K562 (cell line): Measurements from ENCODE around the gene ANKRD13D. TPM values are rescaled to one million over a fixed set of nuclear protein-coding genes. Genes with fewer than 3 reads are reported as not detected.

Source experiments
- CREB3L1 ChIP-seq: fragments of 450-650 bp; IDR thresholded peaks from 2 replicates; pipeline ENCODE4 v1.6.1; 2014; ENCODE audit warnings: low read depth, mild to moderate bottlenecking, moderate library complexity, borderline replicate concordance
- DACH1 ChIP-seq: fragments of 450-650 bp; IDR thresholded peaks from 2 replicates; pipeline ENCODE4 v1.6.1; 2018; ENCODE audit not compliant: partially characterized antibody
- DLX4 ChIP-seq: fragments of 250-450 bp; sonication (Bioruptor Pico); IDR thresholded peaks from 2 replicates; pipeline ENCODE4 v1.6.1; 2021; ENCODE audit warnings: mild to moderate bottlenecking
- E2F5 ChIP-seq: sonication (generic); formaldehyde crosslinking; IDR thresholded peaks from 2 replicates; pipeline ENCODE4 v1.8.0; 2022; ENCODE audit warnings: mild to moderate bottlenecking, missing genetic modification reagents
- HNRNPK ChIP-seq: fragments of 200-400 bp; formaldehyde crosslinking; IDR thresholded peaks from one replicate; pipeline ENCODE4 v1.6.1; 2018; ENCODE audit warnings: mild to moderate bottlenecking, low read depth, low read length; ENCODE audit not compliant: poor library complexity, severe bottlenecking
- LEF1 ChIP-seq: fragments of 450-650 bp; IDR thresholded peaks from 2 replicates; pipeline ENCODE4 v1.6.1; 2016; ENCODE audit warnings: mild to moderate bottlenecking
- MNT ChIP-seq, 2 experiments: fragments of 450-650 bp; conservative IDR thresholded peaks; 2 replicates each; pipeline ENCODE4 v1.6.1; 2017; ENCODE audit warnings: mild to moderate bottlenecking in 2 of 2, moderate library complexity in 2 of 2
- NFIC ChIP-seq: fragments of 450-650 bp; IDR thresholded peaks from 2 replicates; pipeline ENCODE4 v1.6.1; 2017; ENCODE audit warnings: mild to moderate bottlenecking, inconsistent platforms
- NR2C2 ChIP-seq, 2 experiments: fragments of 200-800 bp in 1 of 2; sonication (Bioruptor generic) in 1 of 2; sonication (generic) in 1 of 2; formaldehyde crosslinking in 1 of 2; IDR thresholded peaks; 2 replicates each; pipeline versions ENCODE4 v1.6.1 to v1.8.0; 2016 to 2022; ENCODE audit warnings: mild to moderate bottlenecking in 1 of 2, missing compliant biosample characterization in 1 of 2, missing genetic modification characterization in 1 of 2, missing genetic modification reagents in 1 of 2
- RNF219 ChIP-seq: fragments of 250-450 bp; sonication (Bioruptor Pico); IDR thresholded peaks from 2 replicates; pipeline ENCODE4 v1.5.0; 2022; ENCODE audit warnings: mild to moderate bottlenecking
- SOX6 ChIP-seq: fragments of 450-650 bp; IDR thresholded peaks from 2 replicates; pipeline ENCODE4 v1.6.1; 2014; ENCODE audit warnings: mild to moderate bottlenecking
- ZBTB5 ChIP-seq: fragments of 450-650 bp; IDR thresholded peaks from 2 replicates; pipeline ENCODE4 v1.6.1; 2017; ENCODE audit warnings: antibody characterized with exemption
- ZNF518B ChIP-seq: fragments of 250-450 bp; sonication (Bioruptor Pico); IDR thresholded peaks from 2 replicates; pipeline ENCODE4 v1.5.0; 2021; ENCODE audit warnings: mild to moderate bottlenecking, moderate library complexity
- polyA plus RNA-seq, 8 experiments: library from polyadenylated mRNA; depleted of rRNA in 4 of 8; stranded (reverse) in 5 of 8; unstranded in 3 of 8; fragments of >200 nt; fragmentation: Nextera tagmentation in 2 of 8; fragmentation: Illumina TruSeq in 1 of 8; extraction: Ambion mirVana in 2 of 8; extraction: Trizol in 1 of 8; gene quantifications; 2 replicates each; pipeline versions ENCODE4 v1.2.1 to v1.2.3, GENCODE V29; 2011 to 2014; ENCODE audit warnings: inconsistent platforms in 1 of 8, missing spikeins in 1 of 8
- total RNA-seq, 7 experiments: library from RNA; depleted of rRNA in 6 of 7; stranded (reverse); fragments of >200 nt in 6 of 7; fragmentation: Illumina TruSeq in 2 of 7; extraction: Trizol in 2 of 7; gene quantifications; 2 replicates each; pipeline versions ENCODE4 v1.2.1 to v1.2.3, GENCODE V29; 2011 to 2021; ENCODE audit warnings: low replicate concordance in 1 of 7

Gene ANKRD13D
- total and polyA plus RNA-seq, 9 of the 15 experiments (the other 6 are each of a cell fraction or from before 2014, with no cell fraction given), result 0.94 to 40.9 (median 22.4) TPM

- no peak for TF ChIP-seq ZNF518B (CRISPR knock-in tag)
- no peak for TF ChIP-seq HNRNPK
- TF ChIP-seq NR2C2 (CRISPR knock-in tag; IDR thresholded peaks at IDR 0.05), result no peak
- peak; percentile 18; the same call in 1 of the 2 replicates for TF ChIP-seq NR2C2 (tag; IDR thresholded peaks at IDR 0.05)
- TF ChIP-seq DLX4 (CRISPR knock-in tag), result no peak
- no peak for TF ChIP-seq ZBTB5
- no peak for TF ChIP-seq RNF219 (CRISPR knock-in tag)
- peak; percentile 34 for TF ChIP-seq DACH1
- TF ChIP-seq SOX6, result peak; percentile 63; the same call in 1 of the 2 replicates
- TF ChIP-seq MNT (conservative IDR thresholded peaks at IDR 0.05), result peak in 1 of 2 experiments; percentile 73
- TF ChIP-seq E2F5 (CRISPR knock-in tag), result 0 out of 2 replicates have a peak, but pooled peaks have one; percentile 11
- TF ChIP-seq CREB3L1, result peak; percentile 82; the same call in 1 of the 2 replicates
- peak; percentile 52 for TF ChIP-seq NFIC
- TF ChIP-seq LEF1, result no peak
These were observed 28.2 kb downstream of the ANKRD13D start (continued) for GRCh38 chr11:67317205-67317887.
